GM12878 (cell line): Measurements from ENCODE around the gene TSEN34. TPM values are rescaled to one million over a fixed set of nuclear protein-coding genes. Genes with fewer than 3 reads are reported as not detected.
A peak's percentile ranks its signal among the peaks of the same experiment; 100 is the strongest.

Source experiments
- BRCA1 ChIP-seq: IDR thresholded peaks from 2 replicates; pipeline ENCODE4 v1.6.1; 2011; ENCODE audit warnings: low read depth, low read length, improper control_type of control experiment
- CBX5 ChIP-seq: sonication (generic); IDR thresholded peaks from 2 replicates; pipeline ENCODE4 v1.6.1; 2016; ENCODE audit warnings: low read depth, moderate library complexity, mild to moderate bottlenecking, inconsistent platforms
- CHD2 ChIP-seq: IDR thresholded peaks from 2 replicates; pipeline ENCODE4 v1.6.1; 2011; ENCODE audit warnings: low read depth, low read length, improper control_type of control experiment, borderline replicate concordance
- CREM ChIP-seq: IDR thresholded peaks from 2 replicates; pipeline ENCODE4 v1.6.1; 2014; ENCODE audit warnings: antibody characterized with exemption, low read depth
- ETV6 ChIP-seq, 2 experiments: fragments of 450-650 bp in 1 of 2; IDR thresholded peaks in 1 of 2; conservative IDR thresholded peaks in 1 of 2; 2 replicates each; pipeline ENCODE4 v1.6.1; 2014; ENCODE audit warnings: antibody characterized with exemption in 1 of 2, borderline replicate concordance in 1 of 2, low read depth in 1 of 2, mild to moderate bottlenecking in 1 of 2, moderate library complexity in 1 of 2
- EZH2 ChIP-seq: IDR thresholded peaks from 2 replicates; pipeline ENCODE4 v1.6.1; 2012; ENCODE audit warnings: low read depth, mild to moderate bottlenecking, control low read depth, inconsistent platforms, low read length, borderline replicate concordance; ENCODE audit not compliant: control insufficient read depth
- IKZF2 ChIP-seq, 2 experiments: fragments of 450-650 bp; IDR thresholded peaks; 2 replicates each; pipeline ENCODE4 v1.6.1; 2017; ENCODE audit warnings: mild to moderate bottlenecking in 2 of 2, moderate library complexity in 2 of 2
- NFIC ChIP-seq: IDR thresholded peaks from 2 replicates; pipeline ENCODE4 v1.6.1; 2012; ENCODE audit warnings: low read depth, mild to moderate bottlenecking, inconsistent platforms, low read length, moderate library complexity
- NRF1 ChIP-seq: conservative IDR thresholded peaks from 2 replicates; pipeline ENCODE4 v1.6.1; 2011; ENCODE audit warnings: mild to moderate bottlenecking, low read depth, low read length, improper control_type of control experiment
- RUNX3 ChIP-seq: IDR thresholded peaks from 2 replicates; pipeline ENCODE4 v1.6.1; 2012; ENCODE audit warnings: low read length, inconsistent platforms
- SUZ12 ChIP-seq: fragments of 200-600 bp; sonication (generic); IDR thresholded peaks from one replicate; pipeline ENCODE4 v1.6.1; 2018; ENCODE audit warnings: antibody characterized with exemption, mild to moderate bottlenecking; ENCODE audit not compliant: unreplicated experiment
- TCF7 ChIP-seq: IDR thresholded peaks from 2 replicates; pipeline ENCODE4 v1.6.1; 2014; ENCODE audit warnings: antibody characterized with exemption, borderline replicate concordance
- polyA plus RNA-seq, 11 experiments: library from polyadenylated mRNA; depleted of rRNA in 4 of 11; unstranded in 6 of 11; stranded (reverse) in 5 of 11; fragments of >200 nt; fragmentation: Nextera tagmentation in 4 of 11; fragmentation: Illumina TruSeq in 1 of 11; extraction: Ambion mirVana in 4 of 11; extraction: Trizol in 1 of 11; gene quantifications; 1 replicate in 1 of 11; 2 replicates in 10 of 11; pipeline versions ENCODE4 v1.2.1 to v1.2.3, GENCODE V29; 2011 to 2016; ENCODE audit warnings: inconsistent platforms in 2 of 11, missing spikeins in 2 of 11, low read depth in 1 of 11
- total RNA-seq, 4 experiments: library from RNA; depleted of rRNA in 3 of 4; stranded (reverse); fragments of >200 nt in 3 of 4; fragmentation: Illumina TruSeq in 1 of 4; extraction: Trizol in 1 of 4; gene quantifications; 2 replicates each; pipeline versions ENCODE4 v1.2.1 to v1.2.3, GENCODE V29; 2013 to 2021
- TF ChIP-seq, protein P1 (sequence below): IDR thresholded peaks from 2 replicates; pipeline ENCODE4 v1.6.1; 2011; ENCODE audit warnings: low read depth, mild to moderate bottlenecking, low read length, moderate library complexity, borderline replicate concordance; ENCODE audit errors: extremely low read depth
- TF ChIP-seq, protein P2 (sequence below): fragments of 450-650 bp; IDR thresholded peaks from 2 replicates; pipeline ENCODE4 v1.6.1; 2016; ENCODE audit warnings: mild to moderate bottlenecking
- TF ChIP-seq, protein P3 (sequence below): IDR thresholded peaks from 2 replicates; pipeline ENCODE4 v1.6.1; 2012; ENCODE audit warnings: improper control_type of control experiment, low read depth, low read length; ENCODE audit not compliant: insufficient replicate concordance
- TF ChIP-seq, protein P4 (sequence below): IDR thresholded peaks from 2 replicates; pipeline ENCODE4 v1.6.1; 2012; ENCODE audit warnings: low read depth, low read length, improper control_type of control experiment
- TF ChIP-seq, protein P5 (sequence below): IDR thresholded peaks from 2 replicates; pipeline ENCODE4 v1.6.1; 2012; ENCODE audit warnings: low read depth, low read length, improper control_type of control experiment

The TSEN34 gene
- total and polyA plus RNA-seq, 10 of the 15 experiments (the other 5 are each of a cell fraction or from before 2014, with no cell fraction given): 1.0 to 35.9 (median 16.8) TPM

DNA sequence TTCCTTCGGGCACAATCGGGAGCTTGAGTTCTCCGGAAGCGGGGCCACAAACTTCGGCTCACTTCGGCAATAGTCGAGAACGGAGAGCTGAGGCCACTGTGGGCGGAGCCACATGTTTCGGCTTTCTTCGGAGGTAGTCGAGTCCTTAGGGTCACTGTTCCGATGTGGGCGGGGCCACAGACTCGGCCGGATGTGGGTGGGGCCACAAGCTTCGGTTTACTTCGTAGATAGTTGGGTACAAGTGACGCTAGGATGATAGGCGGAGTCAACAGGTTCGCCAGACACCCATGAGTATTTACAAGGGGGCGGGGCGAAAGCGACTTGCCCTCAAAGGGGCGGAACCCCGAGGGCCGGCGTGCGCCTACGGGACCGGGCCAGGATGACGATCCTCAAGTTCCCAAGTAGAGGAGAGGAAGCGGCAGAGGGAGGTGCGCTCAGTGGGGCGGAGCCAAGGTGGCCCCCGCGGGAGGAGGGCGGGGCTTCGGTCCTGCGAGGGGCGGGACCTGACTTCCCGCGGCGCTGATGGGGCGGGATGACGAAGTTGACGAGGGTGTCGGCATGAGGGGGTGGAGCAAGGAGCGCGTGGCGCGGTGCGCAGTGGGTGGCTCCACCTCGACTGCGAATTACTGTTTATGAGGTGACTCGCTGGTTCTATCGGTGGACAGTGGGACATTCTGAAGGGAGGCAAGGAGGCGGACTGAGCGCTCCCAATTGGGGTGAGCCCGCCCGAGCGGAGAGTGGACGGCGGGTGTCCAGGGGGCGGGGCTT lies 1.2 kb upstream of the TSEN34 start (continued):
- TF ChIP-seq, protein P1, sequence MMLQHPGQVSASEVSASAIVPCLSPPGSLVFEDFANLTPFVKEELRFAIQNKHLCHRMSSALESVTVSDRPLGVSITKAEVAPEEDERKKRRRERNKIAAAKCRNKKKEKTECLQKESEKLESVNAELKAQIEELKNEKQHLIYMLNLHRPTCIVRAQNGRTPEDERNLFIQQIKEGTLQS: no peak
- no peak; the same call in 1 of the 2 replicates for TF ChIP-seq CREM
- TF ChIP-seq EZH2: no peak
- no peak for TF ChIP-seq BRCA1
- no peak for TF ChIP-seq SUZ12
- TF ChIP-seq RUNX3: peak; percentile 25; the same call in 1 of the 2 replicates
- no peak for TF ChIP-seq CBX5
- no peak for TF ChIP-seq CHD2
- TF ChIP-seq, protein P2, sequence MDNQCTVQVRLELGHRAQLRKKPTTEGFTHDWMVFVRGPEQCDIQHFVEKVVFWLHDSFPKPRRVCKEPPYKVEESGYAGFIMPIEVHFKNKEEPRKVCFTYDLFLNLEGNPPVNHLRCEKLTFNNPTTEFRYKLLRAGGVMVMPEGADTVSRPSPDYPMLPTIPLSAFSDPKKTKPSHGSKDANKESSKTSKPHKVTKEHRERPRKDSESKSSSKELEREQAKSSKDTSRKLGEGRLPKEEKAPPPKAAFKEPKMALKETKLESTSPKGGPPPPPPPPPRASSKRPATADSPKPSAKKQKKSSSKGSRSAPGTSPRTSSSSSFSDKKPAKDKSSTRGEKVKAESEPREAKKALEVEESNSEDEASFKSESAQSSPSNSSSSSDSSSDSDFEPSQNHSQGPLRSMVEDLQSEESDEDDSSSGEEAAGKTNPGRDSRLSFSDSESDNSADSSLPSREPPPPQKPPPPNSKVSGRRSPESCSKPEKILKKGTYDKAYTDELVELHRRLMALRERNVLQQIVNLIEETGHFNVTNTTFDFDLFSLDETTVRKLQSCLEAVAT: peak; percentile 40; the same call in 1 of the 2 replicates
- no peak for TF ChIP-seq ETV6 (conservative IDR thresholded peaks at IDR 0.05 in 1 of 2, IDR thresholded peaks at IDR 0.05 in 1 of 2; ENCODE audit: borderline replicate concordance in 1 of 2, low read depth in 1 of 2)
- TF ChIP-seq, protein P3, sequence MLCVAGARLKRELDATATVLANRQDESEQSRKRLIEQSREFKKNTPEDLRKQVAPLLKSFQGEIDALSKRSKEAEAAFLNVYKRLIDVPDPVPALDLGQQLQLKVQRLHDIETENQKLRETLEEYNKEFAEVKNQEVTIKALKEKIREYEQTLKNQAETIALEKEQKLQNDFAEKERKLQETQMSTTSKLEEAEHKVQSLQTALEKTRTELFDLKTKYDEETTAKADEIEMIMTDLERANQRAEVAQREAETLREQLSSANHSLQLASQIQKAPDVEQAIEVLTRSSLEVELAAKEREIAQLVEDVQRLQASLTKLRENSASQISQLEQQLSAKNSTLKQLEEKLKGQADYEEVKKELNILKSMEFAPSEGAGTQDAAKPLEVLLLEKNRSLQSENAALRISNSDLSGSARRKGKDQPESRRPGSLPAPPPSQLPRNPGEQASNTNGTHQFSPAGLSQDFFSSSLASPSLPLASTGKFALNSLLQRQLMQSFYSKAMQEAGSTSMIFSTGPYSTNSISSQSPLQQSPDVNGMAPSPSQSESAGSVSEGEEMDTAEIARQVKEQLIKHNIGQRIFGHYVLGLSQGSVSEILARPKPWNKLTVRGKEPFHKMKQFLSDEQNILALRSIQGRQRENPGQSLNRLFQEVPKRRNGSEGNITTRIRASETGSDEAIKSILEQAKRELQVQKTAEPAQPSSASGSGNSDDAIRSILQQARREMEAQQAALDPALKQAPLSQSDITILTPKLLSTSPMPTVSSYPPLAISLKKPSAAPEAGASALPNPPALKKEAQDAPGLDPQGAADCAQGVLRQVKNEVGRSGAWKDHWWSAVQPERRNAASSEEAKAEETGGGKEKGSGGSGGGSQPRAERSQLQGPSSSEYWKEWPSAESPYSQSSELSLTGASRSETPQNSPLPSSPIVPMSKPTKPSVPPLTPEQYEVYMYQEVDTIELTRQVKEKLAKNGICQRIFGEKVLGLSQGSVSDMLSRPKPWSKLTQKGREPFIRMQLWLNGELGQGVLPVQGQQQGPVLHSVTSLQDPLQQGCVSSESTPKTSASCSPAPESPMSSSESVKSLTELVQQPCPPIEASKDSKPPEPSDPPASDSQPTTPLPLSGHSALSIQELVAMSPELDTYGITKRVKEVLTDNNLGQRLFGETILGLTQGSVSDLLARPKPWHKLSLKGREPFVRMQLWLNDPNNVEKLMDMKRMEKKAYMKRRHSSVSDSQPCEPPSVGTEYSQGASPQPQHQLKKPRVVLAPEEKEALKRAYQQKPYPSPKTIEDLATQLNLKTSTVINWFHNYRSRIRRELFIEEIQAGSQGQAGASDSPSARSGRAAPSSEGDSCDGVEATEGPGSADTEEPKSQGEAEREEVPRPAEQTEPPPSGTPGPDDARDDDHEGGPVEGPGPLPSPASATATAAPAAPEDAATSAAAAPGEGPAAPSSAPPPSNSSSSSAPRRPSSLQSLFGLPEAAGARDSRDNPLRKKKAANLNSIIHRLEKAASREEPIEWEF: no peak
- TF ChIP-seq NRF1: no peak; the same call in 1 of the 2 replicates
- no peak for TF ChIP-seq NFIC
- TF ChIP-seq IKZF2 (IDR thresholded peaks at IDR 0.05): no peak
- TF ChIP-seq, protein P4, sequence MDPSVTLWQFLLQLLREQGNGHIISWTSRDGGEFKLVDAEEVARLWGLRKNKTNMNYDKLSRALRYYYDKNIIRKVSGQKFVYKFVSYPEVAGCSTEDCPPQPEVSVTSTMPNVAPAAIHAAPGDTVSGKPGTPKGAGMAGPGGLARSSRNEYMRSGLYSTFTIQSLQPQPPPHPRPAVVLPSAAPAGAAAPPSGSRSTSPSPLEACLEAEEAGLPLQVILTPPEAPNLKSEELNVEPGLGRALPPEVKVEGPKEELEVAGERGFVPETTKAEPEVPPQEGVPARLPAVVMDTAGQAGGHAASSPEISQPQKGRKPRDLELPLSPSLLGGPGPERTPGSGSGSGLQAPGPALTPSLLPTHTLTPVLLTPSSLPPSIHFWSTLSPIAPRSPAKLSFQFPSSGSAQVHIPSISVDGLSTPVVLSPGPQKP: no peak
- no peak for TF ChIP-seq TCF7
- TF ChIP-seq, protein P5, sequence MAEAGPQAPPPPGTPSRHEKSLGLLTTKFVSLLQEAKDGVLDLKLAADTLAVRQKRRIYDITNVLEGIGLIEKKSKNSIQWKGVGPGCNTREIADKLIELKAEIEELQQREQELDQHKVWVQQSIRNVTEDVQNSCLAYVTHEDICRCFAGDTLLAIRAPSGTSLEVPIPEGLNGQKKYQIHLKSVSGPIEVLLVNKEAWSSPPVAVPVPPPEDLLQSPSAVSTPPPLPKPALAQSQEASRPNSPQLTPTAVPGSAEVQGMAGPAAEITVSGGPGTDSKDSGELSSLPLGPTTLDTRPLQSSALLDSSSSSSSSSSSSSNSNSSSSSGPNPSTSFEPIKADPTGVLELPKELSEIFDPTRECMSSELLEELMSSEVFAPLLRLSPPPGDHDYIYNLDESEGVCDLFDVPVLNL: peak; percentile 71
